ENCODE data around the gene PAAF1.
"Not testable (repeated sequence)": the region's sequence is repeated elsewhere in the genome, so short reads cannot be mapped to it uniquely, and the experiment has no call there.

Gene PAAF1

DNA sequence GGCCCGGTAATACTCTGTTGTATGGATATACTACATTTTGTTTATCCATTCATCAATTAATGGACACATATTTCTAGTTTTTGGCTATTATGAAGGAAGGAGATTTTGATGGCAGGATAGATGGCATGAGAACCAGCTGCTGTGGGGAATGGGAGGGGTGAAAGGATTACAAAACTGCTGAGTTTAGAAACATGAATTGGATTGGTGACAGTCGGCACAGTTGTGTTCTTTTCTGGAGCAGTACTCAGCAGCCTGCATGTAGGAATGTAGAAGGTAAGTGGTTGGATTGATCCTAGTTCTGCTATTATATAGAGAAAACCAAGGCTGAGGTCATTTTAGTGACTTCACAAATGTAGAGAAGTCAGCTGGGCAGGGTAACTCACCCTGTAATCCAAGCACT is 7.1 kb downstream of the PAAF1 start:
- no peak for DNase-seq

GRCh38 chr11:73888244-73888643 is 11.4 kb downstream of the PAAF1 start:
- no peak for DNase-seq

DNA sequence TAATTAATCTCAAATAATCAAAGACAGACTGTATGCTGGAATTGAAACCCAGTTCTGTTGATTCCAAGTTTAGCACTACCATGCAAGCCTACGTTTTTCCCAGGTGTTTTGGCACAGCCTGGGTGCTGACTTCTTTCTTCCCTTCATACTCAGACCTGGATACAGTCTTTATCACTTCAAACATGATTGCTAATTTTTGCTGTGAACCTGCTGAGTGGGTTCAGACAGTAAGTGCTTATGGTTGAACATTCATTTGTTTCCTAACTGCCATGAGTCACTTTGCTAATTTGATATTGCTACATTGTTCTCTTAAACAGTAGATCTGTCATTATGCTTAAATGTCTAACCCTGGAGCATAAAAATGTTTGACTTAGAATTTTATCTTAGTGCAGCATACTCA is 12.2 kb downstream of the PAAF1 start:
- DNase-seq = peak in 1 of 3 experiments; percentile 40

DNA sequence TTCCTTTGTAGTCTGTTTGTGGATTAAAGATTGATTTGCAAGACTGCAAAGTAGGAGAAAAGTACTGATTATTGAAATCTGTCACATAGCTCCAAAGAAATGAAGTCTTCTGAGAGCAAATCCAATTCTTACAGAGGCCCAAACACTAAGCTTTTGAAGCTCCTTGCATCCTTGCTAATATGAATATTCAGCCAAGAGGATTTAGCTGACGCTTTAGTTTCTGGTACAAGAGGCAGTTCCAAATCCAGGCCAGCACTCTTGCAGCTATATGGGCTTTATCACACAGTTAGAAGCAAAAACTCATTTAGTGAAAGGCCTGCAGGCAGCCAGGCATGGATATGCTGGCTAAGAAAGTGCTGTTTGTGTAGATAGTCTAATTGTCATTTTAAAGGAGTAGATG is 12.7 kb downstream of the PAAF1 start:
- DNase-seq = no peak

- DNase-seq = no peak
These were observed 16.2 kb downstream of the PAAF1 start for GRCh38 chr11:73893041-73893440.

DNA sequence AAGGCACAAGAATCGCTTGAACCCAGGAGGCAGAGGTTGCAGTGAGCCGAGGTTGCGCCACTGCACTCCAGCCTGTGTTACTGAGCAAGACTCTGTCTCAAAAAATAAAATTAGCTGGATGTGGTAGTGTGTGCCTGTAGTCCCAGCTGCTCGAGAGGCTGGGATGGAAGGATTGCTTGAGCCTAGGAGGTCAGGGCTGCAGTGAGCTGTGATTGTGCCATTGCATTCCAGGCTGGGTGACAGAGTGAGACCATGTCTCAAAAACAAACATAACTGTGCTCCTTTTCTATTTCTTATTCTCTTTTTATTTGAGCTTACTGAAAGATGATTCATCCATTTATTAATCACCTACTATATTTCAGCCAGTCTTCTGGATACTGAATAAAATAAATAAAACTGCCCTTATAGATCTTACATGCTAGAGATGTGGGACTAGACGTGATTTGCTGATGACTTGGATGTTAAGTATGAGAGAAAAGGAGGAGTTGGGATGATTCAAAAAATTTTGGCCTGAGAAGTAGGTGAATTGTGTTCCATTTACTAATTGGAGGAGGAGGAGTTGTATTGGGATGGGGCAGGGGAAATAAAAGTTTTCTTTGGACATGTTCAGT is 18.0 kb downstream of the PAAF1 start:
- DNase-seq = no peak

- DNase-seq = no peak
These were observed 25.5 kb downstream of the PAAF1 start for GRCh38 chr11:73902303-73902702.

- DNase-seq = no peak
These were observed 30.4 kb downstream of the PAAF1 start for GRCh38 chr11:73907191-73907590.

DNA sequence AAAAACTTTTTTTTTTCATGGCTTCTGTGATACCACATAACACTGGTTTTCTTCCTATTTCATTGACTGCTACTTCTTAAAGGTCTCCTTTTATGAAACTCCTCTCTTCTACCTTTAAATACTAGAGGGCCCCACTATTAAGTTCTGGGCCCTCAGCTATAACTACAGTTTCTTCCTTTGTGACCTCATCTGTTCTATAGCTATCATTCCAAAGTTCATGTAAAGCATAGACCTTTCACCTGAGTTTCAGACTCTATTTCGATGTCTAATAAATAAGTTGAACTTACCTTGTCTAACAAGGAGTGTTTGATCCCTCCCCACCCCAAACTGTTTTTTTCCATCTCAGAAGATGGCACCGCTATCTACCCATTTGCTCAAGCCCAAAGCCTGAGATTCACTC is 35.2 kb downstream of the PAAF1 start:
- no peak for DNase-seq

DNA sequence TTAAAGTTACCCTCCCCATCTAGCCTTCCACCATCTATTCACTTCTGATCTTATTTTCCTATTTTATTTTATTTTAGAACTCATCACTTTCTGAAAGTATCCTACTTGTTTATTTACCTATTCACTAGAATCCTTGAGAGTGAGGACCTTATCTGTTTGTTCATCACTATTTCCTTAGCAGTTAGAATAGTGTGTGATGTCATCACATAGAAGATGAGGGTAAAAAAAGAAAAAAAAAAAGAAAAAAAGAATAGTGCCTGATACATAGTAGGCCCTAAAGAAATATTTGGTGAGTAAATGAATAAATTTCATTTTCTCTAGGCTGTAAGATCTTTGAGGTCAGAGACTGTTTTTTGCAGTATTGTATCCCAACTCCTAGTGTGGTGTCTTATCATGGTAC is 36.7 kb downstream of the PAAF1 start:
- DNase-seq = no peak

- no peak for DNase-seq
These were observed 37.5 kb downstream of the PAAF1 start for GRCh38 chr11:73914284-73914683.

GRCh38 chr11:73916435-73916834 is 39.6 kb downstream of the PAAF1 start:
- DNase-seq = no peak

GRCh38 chr11:73921180-73921579 is 44.4 kb downstream of the PAAF1 start:
- DNase-seq = no peak

GRCh38 chr11:73929388-73929787 is 52.6 kb downstream of the PAAF1 start:
- DNase-seq = no peak

DNA sequence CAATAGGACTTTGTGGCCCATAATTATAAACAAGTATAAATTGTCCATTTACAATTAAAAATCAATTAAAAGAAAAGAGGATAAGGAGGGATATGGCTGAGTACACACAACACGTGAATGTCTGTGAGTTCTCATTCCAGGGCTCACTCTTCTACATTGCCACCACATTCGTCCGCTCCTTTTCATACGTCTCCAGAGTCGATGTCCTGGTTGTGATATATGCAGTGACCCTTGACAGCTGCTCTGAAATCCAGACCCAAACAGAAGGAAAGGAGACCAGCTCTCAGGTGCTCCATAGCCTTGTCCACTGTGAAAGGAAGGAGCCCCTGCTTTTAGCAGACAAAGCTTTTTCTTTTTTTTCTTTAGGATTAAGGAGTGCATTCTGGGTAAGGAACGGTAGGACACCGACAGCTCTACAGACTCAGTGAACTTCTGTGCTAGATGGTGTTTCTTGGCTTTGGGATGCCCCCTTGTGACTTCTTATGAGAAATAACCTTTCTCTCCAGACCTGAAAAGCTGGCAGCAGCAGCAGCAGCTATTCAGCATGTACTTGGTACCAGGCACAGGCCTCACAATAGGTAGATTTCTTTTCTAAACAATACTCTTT is 54.3 kb downstream of the PAAF1 start:
- peak; percentile 39 to 86 (median 51) for DNase-seq

DNA sequence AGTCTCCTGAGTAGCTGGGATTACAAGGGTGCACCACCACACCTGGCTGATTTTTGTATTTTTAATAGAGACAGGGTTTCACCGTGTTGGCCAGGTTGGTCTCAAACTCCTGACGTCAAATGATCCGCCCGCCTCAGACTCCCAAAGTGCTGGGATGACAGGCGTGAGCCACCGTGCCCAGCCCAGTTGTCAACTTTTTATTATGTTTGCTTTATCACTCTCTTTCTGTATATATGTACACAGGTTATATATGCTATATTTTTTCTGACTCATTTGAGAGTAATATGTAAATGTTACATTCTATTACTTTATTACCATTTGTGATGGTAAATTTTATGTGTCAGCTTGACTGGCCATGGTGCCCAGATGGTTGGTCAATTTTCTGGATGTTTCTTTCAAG is 55.2 kb downstream of the PAAF1 start:
- no peak for DNase-seq

GRCh38 chr11:73932781-73933180 is 56.0 kb downstream of the PAAF1 start:
- DNase-seq = no peak

DNA sequence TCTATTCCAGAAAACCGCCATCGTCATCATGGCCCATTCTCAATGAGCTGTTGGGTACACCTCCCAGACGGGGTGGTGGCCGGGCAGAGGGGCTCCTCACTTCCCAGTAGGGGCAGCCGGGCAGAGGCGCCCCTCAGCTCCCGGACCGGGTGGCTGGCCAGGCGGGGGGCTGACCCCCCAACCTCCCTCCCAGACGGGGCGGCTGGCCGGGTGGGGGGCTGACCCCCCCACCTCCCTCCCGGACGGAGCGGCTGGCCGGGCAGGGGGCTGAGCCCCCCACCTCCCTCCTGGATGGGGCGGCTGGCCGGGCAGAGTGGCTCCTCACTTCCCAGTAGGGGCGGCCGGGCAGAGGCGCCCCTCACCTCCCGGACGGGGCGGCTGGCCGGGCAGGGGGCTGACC is 59.2 kb downstream of the PAAF1 start:
- not testable (repeated sequence) for DNase-seq

DNA sequence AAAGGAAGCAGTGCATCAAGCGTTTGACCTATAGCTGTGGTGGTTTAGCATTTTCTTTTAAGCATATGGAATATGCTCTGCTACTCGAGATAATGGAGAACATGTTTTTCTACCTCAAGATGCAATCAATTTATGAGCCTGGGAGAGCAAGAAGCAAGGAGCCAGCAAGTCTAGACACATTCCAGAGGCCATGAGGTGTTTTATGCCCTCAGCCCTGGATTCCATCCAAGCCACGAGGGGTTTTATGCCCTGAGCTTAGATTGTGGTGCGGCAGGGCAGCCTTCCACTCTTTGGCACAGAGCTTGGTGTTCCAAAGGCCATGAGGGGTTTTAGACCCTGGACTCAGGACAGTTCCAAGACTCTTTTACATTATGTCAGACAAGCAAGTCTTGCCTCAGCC is 62.3 kb downstream of the PAAF1 start:
- DNase-seq = no peak

GRCh38 chr11:73940801-73941570 is 64.2 kb downstream of the PAAF1 start:
- no peak for DNase-seq

DNA sequence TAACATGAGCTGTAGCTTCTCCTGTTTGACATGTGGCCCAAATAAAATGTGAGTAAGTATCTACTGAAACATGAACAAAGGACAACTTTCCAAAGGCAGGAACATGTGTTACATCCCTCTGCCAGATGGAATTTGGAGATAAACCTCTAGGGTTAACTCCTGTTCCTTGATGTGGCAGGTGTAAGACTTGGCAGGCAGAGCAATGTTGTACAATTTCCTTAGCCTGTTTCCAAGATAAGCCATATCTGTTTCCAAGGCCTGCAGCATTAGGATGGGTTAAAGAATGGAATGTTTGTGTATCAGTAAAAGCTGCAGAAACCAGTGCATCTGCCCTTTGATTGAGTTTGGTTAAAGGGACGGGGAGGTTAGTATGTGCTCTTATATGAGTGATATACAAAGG is 65.2 kb downstream of the PAAF1 start:
- no peak for DNase-seq

DNA sequence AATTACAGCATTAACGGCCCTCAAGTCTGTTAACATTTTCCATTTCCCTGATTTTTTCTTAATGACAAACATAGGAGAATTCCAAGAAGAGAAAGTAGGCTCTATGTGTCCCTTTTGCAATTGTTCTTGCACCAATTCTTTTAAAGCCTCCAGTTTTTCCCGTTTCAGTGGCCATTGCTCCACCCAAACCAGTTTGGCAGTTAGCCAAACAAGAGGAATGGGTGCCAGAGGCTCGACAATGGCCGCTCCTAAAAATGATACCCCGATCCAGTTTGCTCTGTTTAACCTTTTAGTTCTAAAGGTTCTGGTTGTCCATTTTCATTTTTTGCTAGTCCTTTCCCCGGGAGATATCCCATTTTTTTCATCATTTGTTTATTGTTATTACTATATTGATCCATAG is 67.3 kb downstream of the PAAF1 start:
- DNase-seq = no peak

DNA sequence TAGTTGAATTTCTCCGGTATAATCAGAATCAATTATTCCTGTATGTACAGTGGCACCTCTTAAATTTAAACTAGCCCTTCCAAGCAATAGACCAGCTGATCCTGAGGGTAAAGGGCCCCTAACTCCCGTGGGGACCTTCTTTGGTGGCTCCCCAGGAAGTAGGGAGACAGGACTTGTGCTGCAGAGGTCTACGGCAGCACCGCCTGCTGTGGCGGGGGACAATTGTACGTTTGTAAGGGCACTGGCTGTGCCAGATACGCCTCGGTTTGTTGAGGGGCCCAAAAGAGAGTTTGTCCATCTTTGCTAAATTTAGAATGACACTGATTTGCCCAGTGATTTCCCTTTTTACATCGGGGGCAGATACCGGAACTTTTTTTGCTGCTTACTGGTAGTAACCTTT is 68.1 kb downstream of the PAAF1 start:
- DNase-seq = no peak

- DNase-seq = no peak
These were observed 68.6 kb downstream of the PAAF1 start for GRCh38 chr11:73945396-73945795.

Measured in NCI-H1417 (cell line).